HPDE6-E6E7 (cell line): ENCODE data around the gene CCR6.
"Not testable (repeated sequence)": the region's sequence is repeated elsewhere in the genome, so short reads cannot be mapped to it uniquely, and the experiment has no call there.

Source experiments
- DNase-seq: peaks from one replicate; pipeline ENCODE4 v3.0.0; 2011; ENCODE audit warnings: missing footprints; ENCODE audit errors: extremely low spot score

CCR6 gene

GRCh38 chr6:167169867-167170266, 47.0 kb downstream of the CCR6 start:
- not testable (repeated sequence) for DNase-seq

GRCh38 chr6:167171300-167171699, 48.4 kb downstream of the CCR6 start:
- DNase-seq = not testable (repeated sequence)

GRCh38 chr6:167172011-167172410, 49.1 kb downstream of the CCR6 start:
- DNase-seq = not testable (repeated sequence)

GRCh38 chr6:167177271-167177670, 54.4 kb downstream of the CCR6 start:
- not testable (repeated sequence) for DNase-seq

GRCh38 chr6:167178896-167179655, 56.2 kb downstream of the CCR6 start:
- not testable (repeated sequence) for DNase-seq

GRCh38 chr6:167180086-167180485, 57.2 kb downstream of the CCR6 start:
- not testable (repeated sequence) for DNase-seq

- not testable (repeated sequence) for DNase-seq
These were observed 58.5 kb downstream of the CCR6 start for GRCh38 chr6:167181351-167181750.

- DNase-seq = not testable (repeated sequence)
These were observed 60.0 kb downstream of the CCR6 start for GRCh38 chr6:167182913-167183314.

- not testable (repeated sequence) for DNase-seq
These were observed 62.2 kb downstream of the CCR6 start for GRCh38 chr6:167185101-167185500.

- not testable (repeated sequence) for DNase-seq
These were observed 64.4 kb downstream of the CCR6 start for GRCh38 chr6:167187275-167187674.
